Measurements from ENCODE around the gene ABHD15.

The ABHD15 gene

GRCh38 chr17:29593591-29594518 is 27.0 kb upstream of the ABHD15 start:
- peak in 2 of 6 experiments; percentile 11 to 24 for DNase-seq

GRCh38 chr17:29592850-29593551 is 26.2 kb upstream of the ABHD15 start, which contains the start of gene ANKRD13B:
Gene ANKRD13B, plus strand, starts transcription at chr17:29593132. Its CDS starts 490 bp downstream, at chr17:29593622.
- DNase-seq, result peak in 3 of 6 experiments; percentile 25 to 34 (median 28)

GRCh38 chr17:29591737-29592608 is 25.1 kb upstream of the ABHD15 start:
- DNase-seq, result peak; percentile 38 to 72 (median 60)

GRCh38 chr17:29591146-29591736 is 24.4 kb upstream of the ABHD15 start:
- DNase-seq, result peak in 2 of 6 experiments; percentile 33 to 45

- DNase-seq, result peak in 4 of 6 experiments; percentile 12 to 45 (median 34)
Observed at GRCh38 chr17:29590411-29591145, 23.7 kb upstream of the ABHD15 start.

GRCh38 chr17:29589524-29590410 is 22.9 kb upstream of the ABHD15 start, which contains the start of gene GIT1:
Gene GIT1, minus strand, starts transcription at chr17:29589648. Its CDS starts 270 bp downstream, at chr17:29589378.
- DNase-seq, result peak; percentile 66 to 83 (median 72)

GRCh38 chr17:29588562-29589411 is 21.9 kb upstream of the ABHD15 start:
- DNase-seq, result peak in 4 of 6 experiments; percentile 23 to 33 (median 26)

GRCh38 chr17:29588017-29588561 is 21.3 kb upstream of the ABHD15 start:
- DNase-seq, result no peak

- DNase-seq, result no peak
Observed at GRCh38 chr17:29587591-29587990, 20.8 kb upstream of the ABHD15 start.

GRCh38 chr17:29586676-29587469 is 20.0 kb upstream of the ABHD15 start:
- DNase-seq, result no peak

- peak in 4 of 6 experiments; percentile 11 to 14 (median 12) for DNase-seq
Observed at GRCh38 chr17:29585080-29585751, 18.4 kb upstream of the ABHD15 start.

GRCh38 chr17:29584452-29585079 is 17.7 kb upstream of the ABHD15 start:
- no peak for DNase-seq

- no peak for DNase-seq
Observed at GRCh38 chr17:29583324-29584248, 16.7 kb upstream of the ABHD15 start.

GRCh38 chr17:29582772-29583171 is 15.9 kb upstream of the ABHD15 start:
- DNase-seq, result no peak

GRCh38 chr17:29582254-29582765 is 15.5 kb upstream of the ABHD15 start:
- no peak for DNase-seq
